KG1 (cell line): Measurements from ENCODE around the gene PSMA1.
A peak's percentile ranks its signal among the peaks of the same experiment; 100 is the strongest.
"Not testable (repeated sequence)": the region's sequence is repeated elsewhere in the genome, so short reads cannot be mapped to it uniquely, and the experiment has no call there.

ENCODE experiments used
- DNase-seq: peaks from one replicate; lab custom pipeline; 2025; lab: John Stamatoyannopoulos, UW

The PSMA1 gene

DNA sequence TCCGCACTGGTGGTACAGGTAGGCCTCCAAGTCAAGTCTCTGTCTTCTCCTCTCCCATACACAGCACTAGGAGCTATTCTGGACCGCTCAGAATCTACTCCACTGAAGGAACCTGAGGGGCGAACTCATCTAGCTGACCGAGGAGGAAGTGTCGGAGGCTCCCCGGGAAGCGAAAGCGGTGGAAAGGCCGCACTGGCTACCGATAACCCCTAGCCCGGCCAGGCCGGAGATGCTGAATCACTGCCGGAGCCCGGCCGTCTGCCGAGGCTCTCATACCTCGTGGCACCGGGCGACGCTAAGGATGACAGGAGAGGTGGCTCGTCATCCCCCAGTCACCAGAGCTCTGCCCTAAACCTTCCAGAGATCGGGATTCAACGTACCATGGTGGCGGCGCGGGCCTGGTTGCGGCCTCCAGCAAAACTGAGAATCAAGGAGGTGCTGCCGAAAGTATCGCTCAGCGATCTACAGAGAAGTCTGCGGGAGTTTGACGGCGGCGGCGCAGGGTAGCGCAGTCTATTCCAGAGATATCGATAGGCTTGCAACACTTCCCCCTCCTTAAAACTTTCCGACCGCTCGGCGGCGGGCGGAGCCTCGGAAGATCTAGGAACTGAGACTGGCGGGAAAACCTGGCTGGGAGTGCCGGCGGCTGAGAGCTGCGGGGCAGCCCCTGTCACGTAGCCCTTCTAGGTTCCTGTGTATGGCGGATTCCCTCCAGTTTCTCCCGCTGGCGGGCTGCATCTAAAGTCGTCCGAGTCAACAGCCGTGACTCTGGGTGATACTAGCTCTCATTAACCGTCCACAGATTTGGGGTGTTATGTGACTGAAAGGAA lies at the start of gene PSMA1:
PSMA1 (minus strand) TSS at position 470 of the 830 bp plus-strand sequence; CDS start at position 383, 87 bp downstream.
- peak; percentile 88 for DNase-seq

GRCh38 chr11:14569516-14569915 lies 49.3 kb upstream of the PSMA1 start:
- DNase-seq = not testable (repeated sequence)

DNA sequence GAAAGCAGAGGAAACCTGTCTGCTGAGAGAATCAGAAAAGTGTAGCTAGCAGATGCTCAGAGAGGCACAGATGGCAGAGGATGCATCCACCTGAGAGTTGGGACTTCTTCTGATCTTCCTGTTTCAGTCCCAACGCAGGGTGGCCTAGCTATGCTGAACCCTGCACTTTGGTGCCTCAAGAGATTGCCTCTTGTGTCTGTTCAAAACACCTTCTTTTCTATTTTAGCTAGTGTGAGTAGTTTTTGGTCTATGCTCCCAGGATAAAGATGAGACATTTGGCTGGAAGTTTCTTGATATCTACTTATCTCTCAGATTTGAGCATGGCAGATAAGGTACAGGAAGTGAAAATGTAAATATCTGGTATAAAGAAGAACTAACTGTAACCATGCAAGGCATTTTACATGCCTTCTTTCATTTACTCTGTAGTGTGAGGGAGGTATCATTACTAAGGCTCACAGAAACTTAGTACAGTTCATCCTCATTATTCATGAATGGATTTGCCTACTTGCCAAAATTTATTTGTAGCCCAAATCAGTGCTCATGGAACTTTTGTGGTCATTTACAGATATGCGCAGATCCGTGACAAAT lies 47.0 kb upstream of the PSMA1 start:
- DNase-seq = no peak

DNA sequence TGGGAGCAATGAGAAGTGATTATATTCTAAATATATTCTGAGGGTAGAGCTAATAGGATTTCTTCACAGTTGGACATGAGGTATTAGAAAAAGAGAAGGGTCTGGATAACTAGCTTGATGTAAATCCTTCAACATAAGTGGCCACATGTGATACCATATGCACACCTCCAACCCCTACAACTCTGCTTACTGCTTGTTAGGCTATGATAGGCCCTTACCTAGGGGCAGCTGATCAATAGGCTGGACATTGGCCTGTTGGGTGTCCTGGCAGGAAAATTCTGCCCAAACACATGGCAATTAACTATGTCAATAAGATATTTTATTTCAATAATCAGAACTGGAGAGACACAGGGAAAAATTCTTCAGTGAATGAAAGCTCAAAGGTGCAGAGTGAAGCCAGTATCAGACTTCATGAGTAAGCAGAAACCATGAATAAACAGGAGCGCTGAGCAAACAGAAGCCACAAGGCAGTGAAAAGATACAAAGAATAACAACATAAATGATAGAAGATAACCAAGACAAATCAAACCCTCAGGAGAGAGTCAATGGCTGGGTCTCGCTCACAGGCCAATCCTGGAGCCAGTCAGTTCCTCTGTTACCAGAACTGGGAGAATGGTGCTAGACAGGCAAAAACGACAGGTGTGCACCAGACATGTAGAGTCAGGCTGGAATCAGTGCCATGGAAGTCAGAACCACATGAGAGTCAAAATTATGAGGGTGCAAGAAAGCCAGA lies 46.3 kb upstream of the PSMA1 start:
- DNase-seq = no peak

- DNase-seq = no peak
These were observed 45.7 kb upstream of the PSMA1 start for GRCh38 chr11:14565845-14566244.

GRCh38 chr11:14555818-14556217 lies 35.6 kb upstream of the PSMA1 start:
- DNase-seq = no peak

GRCh38 chr11:14554959-14555358 lies 34.8 kb upstream of the PSMA1 start:
- DNase-seq = no peak

- no peak for DNase-seq
These were observed 31.9 kb upstream of the PSMA1 start for GRCh38 chr11:14552089-14552488.

- DNase-seq = no peak
These were observed 31.2 kb upstream of the PSMA1 start for GRCh38 chr11:14551380-14551779.

- DNase-seq = no peak
These were observed 29.7 kb upstream of the PSMA1 start for GRCh38 chr11:14549891-14550290.

GRCh38 chr11:14547440-14547839 lies 27.3 kb upstream of the PSMA1 start:
- DNase-seq = no peak

GRCh38 chr11:14546672-14547071 lies 26.5 kb upstream of the PSMA1 start:
- DNase-seq = no peak

DNA sequence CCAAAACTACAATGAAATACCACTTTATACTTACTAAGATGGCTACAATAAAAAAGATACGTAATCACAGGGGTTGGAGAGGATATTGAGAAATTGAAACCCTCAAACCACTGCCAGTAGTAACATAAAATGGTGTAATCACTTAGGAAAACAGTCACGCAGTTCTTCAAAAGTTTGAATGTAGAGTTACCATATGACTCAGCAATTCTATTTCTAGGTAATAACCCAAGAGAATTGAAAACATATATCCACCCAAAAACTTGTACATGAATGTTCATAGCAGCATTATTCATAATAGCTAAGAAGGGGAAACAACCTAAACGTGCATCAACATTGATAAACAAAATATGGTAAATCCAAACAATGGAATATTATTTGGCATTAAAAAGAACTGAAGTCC lies 24.4 kb upstream of the PSMA1 start:
- no peak for DNase-seq

- no peak for DNase-seq
These were observed 23.1 kb upstream of the PSMA1 start for GRCh38 chr11:14543260-14543659.

- no peak for DNase-seq
These were observed 22.1 kb upstream of the PSMA1 start for GRCh38 chr11:14542324-14542723.

DNA sequence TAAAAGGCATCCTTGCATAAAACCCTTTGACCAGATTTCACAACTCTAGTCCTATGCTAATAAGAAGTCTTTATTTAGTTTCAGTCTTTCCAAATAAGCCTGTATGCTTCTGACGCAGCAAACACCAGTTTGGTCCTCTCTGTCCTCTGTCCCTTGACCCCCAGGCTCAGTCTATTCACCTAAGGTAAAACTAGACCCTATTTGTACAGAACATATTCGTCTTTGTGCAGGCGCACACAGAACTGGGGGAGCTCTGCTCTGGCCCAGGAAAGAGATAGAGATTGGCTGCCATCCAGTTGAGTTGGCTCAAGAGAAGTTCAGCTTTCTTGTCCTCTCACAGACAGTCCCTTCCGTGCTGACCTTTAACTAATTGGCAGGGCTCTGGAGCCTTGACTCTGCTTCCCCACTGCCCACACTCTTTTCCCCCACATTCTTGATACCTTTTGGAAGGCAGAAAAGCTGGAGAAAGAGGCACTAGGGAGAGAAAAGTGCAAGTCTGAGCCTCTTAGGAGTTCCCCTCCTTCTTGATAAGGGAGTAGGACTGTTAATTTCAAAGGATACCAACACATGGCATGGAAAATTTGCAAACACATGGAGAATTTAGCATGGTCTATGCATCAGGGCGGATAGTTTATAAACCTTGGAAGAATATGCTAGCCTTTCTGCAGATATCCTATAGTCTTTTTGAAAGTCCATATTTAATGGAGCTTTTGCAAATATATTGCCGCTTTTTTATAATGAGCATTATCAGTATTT lies 21.2 kb upstream of the PSMA1 start:
- DNase-seq = no peak

GRCh38 chr11:14539982-14540421 lies 19.8 kb upstream of the PSMA1 start:
- DNase-seq = no peak

GRCh38 chr11:14538926-14539554 lies 18.9 kb upstream of the PSMA1 start:
- no peak for DNase-seq

DNA sequence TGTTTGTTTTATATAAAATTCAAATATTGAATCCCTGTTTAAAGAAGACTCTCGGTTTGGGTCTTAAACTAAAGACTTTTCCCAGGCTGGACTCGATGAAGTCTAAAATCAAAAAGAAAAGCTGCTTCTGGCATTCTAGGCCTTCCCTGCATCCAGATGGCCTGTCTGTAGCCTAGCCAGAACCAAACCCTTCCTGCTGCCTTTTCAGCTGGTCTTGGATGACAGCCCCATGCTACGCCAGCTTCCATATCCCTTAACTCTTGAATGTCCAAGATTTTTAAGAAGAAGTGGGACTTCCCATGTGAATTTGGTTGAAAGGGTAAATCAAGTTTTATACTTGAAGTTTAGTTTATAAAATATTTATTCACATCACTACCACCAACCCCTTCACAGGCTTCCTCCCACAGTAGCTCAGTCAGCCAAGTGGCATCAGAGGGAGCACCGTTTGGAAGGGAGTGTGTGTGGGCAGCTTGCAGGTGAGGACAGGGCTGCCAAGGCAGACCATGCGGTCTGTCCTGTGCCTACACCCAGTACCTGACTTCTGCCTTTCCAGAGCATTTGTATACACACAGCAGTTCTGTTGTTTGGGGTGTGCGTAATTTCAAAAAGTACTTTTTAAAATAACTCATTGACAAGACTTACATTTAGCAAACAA lies 18.2 kb upstream of the PSMA1 start:
- DNase-seq = no peak

DNA sequence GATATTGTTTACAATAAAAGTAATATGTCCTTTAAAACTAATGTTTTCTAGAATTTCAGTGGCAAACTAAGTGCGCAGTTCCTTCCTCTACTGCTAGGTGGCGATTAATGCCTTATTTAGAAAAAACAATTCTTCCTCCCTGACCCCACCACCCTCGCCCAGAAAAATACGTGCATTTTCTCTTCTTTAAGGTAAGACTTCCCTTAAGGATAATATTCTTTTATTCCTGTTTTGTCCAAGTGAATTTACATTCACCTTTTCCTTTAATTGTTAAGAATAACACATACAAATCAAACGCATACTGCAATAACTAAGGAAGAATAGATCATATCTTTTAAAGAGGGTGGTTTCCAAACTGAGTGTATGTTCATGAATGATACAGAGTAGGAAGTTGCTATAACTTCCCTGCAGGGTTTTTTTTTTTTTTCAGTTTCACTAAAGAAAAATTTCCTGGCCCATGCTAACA lies 17.0 kb upstream of the PSMA1 start:
- DNase-seq = peak; percentile 53

- not testable (repeated sequence) for DNase-seq
These were observed 15.0 kb upstream of the PSMA1 start for GRCh38 chr11:14535166-14535565.
